HepG2 (cell line): ENCODE measurements around the gene TMEM214. TPM values are rescaled to one million over a fixed set of nuclear protein-coding genes. Genes with fewer than 3 reads are reported as not detected.

Experiments
- ATAC-seq: fragments of 200-7000 bp; cut with Tn5 transposase; 3 replicates; pipeline ENCODE4 v1.9.1; 2020; ENCODE audit warnings: mild to moderate bottlenecking, moderate library complexity
- BruUV-seq: library from RNA; stranded (reverse); fragments of 400-500 nt; replicated peaks from 2 replicates; lab custom pipeline; 2021; lab: Mats Ljungman, UMichigan
- CTCF ChIA-PET: fragments of 300-600 bp; formaldehyde crosslinking; extraction: SDS; loops from one replicate; lab custom pipeline; 2021; ENCODE audit warnings: low total read pairs, inconsistent platforms, low intra/inter-chr PET ratio; lab: Yijun Ruan, JAX
- POLR2A ChIA-PET: fragments of 350-600 bp; sonication (Branson Sonifier 250); formaldehyde crosslinking; loops from one replicate; lab custom pipeline; 2020; ENCODE audit warnings: antibody characterized with exemption, inconsistent platforms; lab: Yijun Ruan, JAX
- DNase-seq: peaks from one replicate; pipeline ENCODE4 v3.0.0-alpha.2; 2015; ENCODE audit warnings: low spot score
- FAIRE-seq: peaks from 3 replicates; lab custom pipeline; 2011; peaks lifted over from hg19 to GRCh38; lab: Jason Lieb, UNC
- H2AFZ ChIP-seq: one replicate; pipeline ENCODE4 v1.6.1; 2011; ENCODE audit warnings: low read length, inconsistent platforms
- H3K27ac ChIP-seq: fragments of 300-600 bp; 3 replicates; pipeline ENCODE4 v1.8.0; 2011; ENCODE audit warnings: mixed run types, mild to moderate bottlenecking, mixed read lengths, low read length, inconsistent platforms; ENCODE audit not compliant: insufficient read depth; ENCODE audit errors: extremely low read length
- H3K27me3 ChIP-seq, 2 experiments: fragments of 200-600 bp in 1 of 2; 2 replicates in 1 of 2; 3 replicates in 1 of 2; pipeline versions ENCODE4 v1.6.0 to v1.8.0; 2011; ENCODE audit warnings: low read length in 2 of 2, mild to moderate bottlenecking in 2 of 2, moderate library complexity in 2 of 2, inconsistent platforms in 1 of 2; ENCODE audit not compliant: insufficient read depth in 2 of 2, control insufficient read depth in 1 of 2
- H3K36me3 ChIP-seq, 2 experiments: fragments of 200-600 bp in 1 of 2; replicated peaks in 1 of 2; 2 replicates in 1 of 2; 3 replicates in 1 of 2; pipeline versions ENCODE4 v1.5.1 to v1.8.0; 2011; ENCODE audit warnings: low read length in 2 of 2, inconsistent platforms in 1 of 2; ENCODE audit not compliant: insufficient read depth in 2 of 2, control insufficient read depth in 1 of 2
- H3K4me1 ChIP-seq: 2 replicates; pipeline ENCODE4 v1.5.1; 2012; ENCODE audit warnings: low read length, inconsistent platforms; ENCODE audit not compliant: insufficient read depth
- H3K4me2 ChIP-seq: 2 replicates; pipeline ENCODE4 v1.6.0; 2011; ENCODE audit warnings: low read depth, low read length, inconsistent platforms
- H3K4me3 ChIP-seq, 3 experiments: fragments of 200-600 bp in 1 of 3; sonication (generic), shearing (Covaris generic) in 1 of 3; replicated peaks in 1 of 3; 2 replicates each; pipeline ENCODE4 v1.5.1; 2011 to 2016; ENCODE audit warnings: low read length in 3 of 3, inconsistent platforms in 2 of 3, low read depth in 2 of 3, mild to moderate bottlenecking in 2 of 3, control low read depth in 1 of 3, mixed read lengths in 1 of 3; ENCODE audit not compliant: insufficient read depth in 1 of 3
- H3K79me2 ChIP-seq: one replicate; pipeline ENCODE4 v1.6.1; 2011; ENCODE audit warnings: low read length, inconsistent platforms; ENCODE audit not compliant: insufficient read depth
- H3K9ac ChIP-seq: 2 replicates; pipeline ENCODE4 v1.6.0; 2011; ENCODE audit warnings: mild to moderate bottlenecking, low read depth, low read length, inconsistent platforms; ENCODE audit not compliant: insufficient read depth
- H3K9me3 ChIP-seq: 2 replicates; pipeline ENCODE4 v1.5.1; 2012; ENCODE audit warnings: mild to moderate bottlenecking, low read length
- H4K20me1 ChIP-seq: 2 replicates; pipeline ENCODE4 v1.6.0; 2011; ENCODE audit warnings: inconsistent platforms, mild to moderate bottlenecking, low read length, moderate library complexity; ENCODE audit not compliant: insufficient read depth
- PHF20 ChIP-seq: sonication (generic); formaldehyde crosslinking; IDR thresholded peaks from 2 replicates; pipeline ENCODE4 v1.5.0; 2020; ENCODE audit warnings: mild to moderate bottlenecking, missing genetic modification reagents
- PHF21A ChIP-seq: sonication (generic); formaldehyde crosslinking; IDR thresholded peaks from 2 replicates; pipeline ENCODE4 v1.5.0; 2020; ENCODE audit warnings: mild to moderate bottlenecking, missing genetic modification reagents
- SP1 ChIP-seq, 2 experiments: fragments of 450-650 bp in 1 of 2; sonication (generic) in 1 of 2; formaldehyde crosslinking in 1 of 2; IDR thresholded peaks; 2 replicates each; pipeline versions ENCODE4 v1.4.0 to v1.6.1; 2016 to 2020; ENCODE audit warnings: missing genetic modification reagents in 1 of 2
- ZNF572 ChIP-seq: sonication (generic); formaldehyde crosslinking; IDR thresholded peaks from 2 replicates; pipeline ENCODE4 v1.5.1; 2020; ENCODE audit warnings: mild to moderate bottlenecking, missing genetic modification reagents
- WGBS: methylation state at CpG from one replicate; pipeline ENCODE4 v1.1.6; 2017; ENCODE audit warnings: low lambda C conversion rate; 5-methylcytosine and 5-hydroxymethylcytosine counted together
- in situ Hi-C: cut with HindIII; loops from 2 replicates; pipeline ENCODE4 v1.10.0; 2017; ENCODE audit warnings: low pct_unique_long_range_greater_than_20kb; ENCODE audit not compliant: extremely low pct_ligation_motif_present
- intact Hi-C: fragments of 100-400 bp; cut with micrococcal nuclease; formaldehyde crosslinking; loops from one replicate; pipeline ENCODE4 v1.10.0; 2022; ENCODE audit not compliant: unreplicated experiment
- polyA plus RNA-seq, 8 experiments: library from polyadenylated mRNA; depleted of rRNA in 3 of 8; stranded (reverse) in 7 of 8; unstranded in 1 of 8; fragments of >200 nt; fragmentation: Illumina TruSeq in 4 of 8; extraction: Trizol in 4 of 8; gene quantifications; 2 replicates each; pipeline versions ENCODE4 v1.2.1 to v1.2.3, GENCODE V29; 2011 to 2016; ENCODE audit warnings: low read depth in 4 of 8, missing spikeins in 1 of 8, mixed read lengths in 1 of 8; ENCODE audit not compliant: insufficient read depth in 1 of 8
- total RNA-seq, 5 experiments: library from RNA; depleted of rRNA; stranded (reverse); fragments of >200 nt; fragmentation: Illumina TruSeq; extraction: Trizol; gene quantifications; 2 replicates each; pipeline ENCODE4 v1.2.3, GENCODE V29; 2016; ENCODE audit warnings: low read depth in 1 of 5
- TF ChIP-seq, protein P1 (sequence below): sonication (generic); formaldehyde crosslinking; IDR thresholded peaks from 2 replicates; pipeline ENCODE4 v1.4.0; 2020; ENCODE audit warnings: mild to moderate bottlenecking, missing genetic modification reagents

TMEM214 gene
- total and polyA plus RNA-seq, 2 of the 13 experiments (the other 11 are each of a cell fraction or from before 2014, with no cell fraction given) = 58.3 to 132 TPM

DNA sequence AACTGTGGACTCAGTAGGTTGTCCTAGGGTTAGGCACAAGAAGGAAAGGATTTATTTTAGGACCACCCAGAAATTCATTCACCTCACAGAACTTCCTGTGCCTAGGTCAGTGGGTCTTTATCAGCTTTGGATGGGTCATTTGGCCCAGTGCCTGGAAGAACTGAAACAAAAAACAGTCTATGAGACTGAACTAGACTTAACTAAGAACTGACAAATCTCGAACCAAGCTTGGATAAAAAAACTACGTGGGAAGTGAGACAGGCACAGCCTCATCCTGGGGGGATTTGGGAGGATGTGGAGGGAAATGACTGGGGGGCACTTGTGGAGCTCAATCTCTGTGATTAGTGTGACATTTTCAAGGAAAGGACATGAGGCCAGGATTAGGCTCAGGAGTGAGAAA is 41.0 kb downstream of the TMEM214 start:
- Histone ChIP-seq H2AFZ (no peak overlapping the region), H3K27ac (no peak overlapping the region), H4K20me1 (no peaks in the 10 kb centered on the region), H3K36me3 (peaks cover 7 to 11% of the 10 kb centered on the region in 2 experiments), H3K79me2 (peaks cover 26% of the 10 kb centered on the region), H3K4me1 (peaks cover 80% of the 10 kb centered on the region), H3K4me3 (no peak overlapping the region), H3K9ac (no peak overlapping the region), H3K4me2 (peak overlapping the region; percentile 13), H3K27me3 (peaks cover 0 to 16% of the 10 kb centered on the region in 2 experiments; a peak in 2 of 5 replicates), H3K9me3 (no peaks in the 10 kb centered on the region)
- intact Hi-C loops (no loop called here), in situ Hi-C loops (no loop called here)
- no peak for DNase-seq
- ChIA-PET CTCF (no interaction called here), POLR2A (interaction anchor here (0.8 to 4.3 kb wide), 4 partner anchors 10 to 29 kb away, joined by 4 to 106 read pairs (median 29); partner anchors contain the start of genes AGBL5 and KHK)
- BruUV-seq = no TSS peak
- TF ChIP-seq ZNF572 (no peak), PHF20 (CRISPR knock-in tag) (0 out of 2 replicates have a peak, but pooled peaks have one; percentile 20), SP1 (IDR thresholded peaks at IDR 0.05) (no peak), SP1 (CRISPR knock-in tag; IDR thresholded peaks at IDR 0.05) (no peak), PHF21A (CRISPR knock-in tag) (0 out of 2 replicates have a peak, but pooled peaks have one; percentile 20)
- TF ChIP-seq, protein P1, sequence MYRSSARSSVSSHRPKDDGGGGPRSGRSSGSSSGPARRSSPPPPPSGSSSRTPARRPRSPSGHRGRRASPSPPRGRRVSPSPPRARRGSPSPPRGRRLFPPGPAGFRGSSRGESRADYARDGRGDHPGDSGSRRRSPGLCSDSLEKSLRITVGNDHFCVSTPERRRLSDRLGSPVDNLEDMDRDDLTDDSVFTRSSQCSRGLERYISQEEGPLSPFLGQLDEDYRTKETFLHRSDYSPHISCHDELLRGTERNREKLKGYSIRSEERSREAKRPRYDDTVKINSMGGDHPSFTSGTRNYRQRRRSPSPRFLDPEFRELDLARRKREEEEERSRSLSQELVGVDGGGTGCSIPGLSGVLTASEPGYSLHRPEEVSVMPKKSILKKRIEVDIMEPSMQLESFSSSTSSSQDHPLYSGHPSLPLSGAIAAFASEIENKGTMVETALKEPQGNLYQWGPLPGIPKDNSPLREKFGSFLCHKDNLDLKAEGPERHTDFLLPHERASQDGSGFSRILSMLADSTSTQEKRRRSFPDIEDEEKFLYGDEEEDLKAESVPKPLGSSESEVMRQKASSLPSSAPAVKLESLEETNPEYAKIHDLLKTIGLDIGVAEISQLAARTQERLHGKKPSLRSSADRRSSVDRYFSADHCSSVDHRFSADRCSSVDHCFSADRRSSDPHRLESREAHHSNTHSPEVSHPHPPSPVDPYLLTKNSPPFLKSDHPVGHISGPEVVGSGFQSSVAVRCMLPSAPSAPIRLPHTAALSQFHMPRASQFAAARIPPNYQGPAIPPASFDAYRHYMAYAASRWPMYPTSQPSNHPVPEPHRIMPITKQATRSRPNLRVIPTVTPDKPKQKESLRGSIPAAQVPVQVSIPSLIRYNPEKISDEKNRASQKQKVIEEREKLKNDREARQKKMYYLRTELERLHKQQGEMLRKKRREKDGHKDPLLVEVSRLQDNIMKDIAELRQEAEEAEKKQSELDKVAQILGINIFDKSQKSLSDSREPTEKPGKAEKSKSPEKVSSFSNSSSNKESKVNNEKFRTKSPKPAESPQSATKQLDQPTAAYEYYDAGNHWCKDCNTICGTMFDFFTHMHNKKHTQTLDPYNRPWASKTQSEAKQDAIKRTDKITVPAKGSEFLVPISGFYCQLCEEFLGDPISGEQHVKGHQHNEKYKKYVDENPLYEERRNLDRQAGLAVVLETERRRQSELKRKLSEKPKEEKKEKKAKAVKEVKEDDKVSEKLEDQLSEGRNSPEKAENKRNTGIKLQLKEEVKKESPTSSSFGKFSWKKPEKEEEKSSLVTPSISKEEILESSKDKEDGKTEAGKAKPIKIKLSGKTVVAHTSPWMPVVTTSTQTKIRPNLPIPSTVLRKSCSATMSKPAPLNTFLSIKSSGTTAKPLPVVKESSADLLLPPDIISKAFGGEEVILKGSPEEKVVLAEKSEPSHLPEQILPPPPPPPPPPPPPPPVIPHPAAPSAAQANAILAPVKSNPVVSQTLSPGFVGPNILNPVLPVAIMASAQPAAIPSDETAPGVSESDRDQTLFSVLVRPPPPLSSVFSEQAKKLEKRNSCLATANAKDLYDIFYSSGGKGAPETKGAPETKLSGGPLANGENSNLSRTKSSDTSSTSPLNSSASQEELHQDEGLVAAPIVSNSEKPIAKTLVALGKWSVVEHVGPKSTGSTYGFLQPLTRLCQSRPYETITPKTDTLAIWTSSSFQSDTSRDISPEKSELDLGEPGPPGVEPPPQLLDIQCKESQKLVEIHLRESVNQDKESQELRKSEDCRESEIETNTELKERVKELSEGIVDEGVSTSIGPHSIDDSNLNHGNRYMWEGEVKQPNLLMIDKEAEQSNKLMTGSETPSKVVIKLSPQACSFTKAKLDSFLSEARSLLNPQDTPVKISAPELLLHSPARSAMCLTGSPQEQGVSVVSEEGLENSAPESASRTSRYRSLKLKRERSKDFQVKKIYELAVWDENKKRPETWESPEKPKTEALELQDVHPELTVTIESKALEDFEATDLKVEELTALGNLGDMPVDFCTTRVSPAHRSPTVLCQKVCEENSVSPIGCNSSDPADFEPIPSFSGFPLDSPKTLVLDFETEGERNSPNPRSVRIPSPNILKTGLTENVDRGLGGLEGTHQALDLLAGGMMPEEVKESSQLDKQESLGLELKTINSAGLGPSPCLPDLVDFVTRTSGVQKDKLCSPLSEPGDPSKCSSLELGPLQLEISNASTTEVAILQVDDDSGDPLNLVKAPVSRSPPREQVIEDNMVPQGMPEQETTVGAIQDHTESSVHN (CRISPR knock-in tag) = no peak
- 23% methylated on average over 2 of the region's 2 CpGs for WGBS
- FAIRE-seq = no peak
- ATAC-seq = no peak
